HG02884 (cell line): ENCODE data around the gene PTPRE.
A peak's percentile ranks its signal among the peaks of the same experiment; 100 is the strongest.

Experiments used
- ATAC-seq: cut with Tn5 transposase; IDR thresholded peaks from one replicate; pipeline ENCODE4 v1.9.1; 2021; ENCODE audit warnings: mild to moderate bottlenecking, moderate library complexity; ENCODE audit not compliant: unreplicated experiment

The PTPRE gene

GRCh38 chr10:128068398-128069285 is 161.7 kb downstream of the PTPRE start:
- no peak for ATAC-seq

GRCh38 chr10:128069351-128070051 is 162.6 kb downstream of the PTPRE start:
- ATAC-seq, result peak; percentile 48

GRCh38 chr10:128070161-128070560 is 163.3 kb downstream of the PTPRE start:
- no peak for ATAC-seq

- no peak for ATAC-seq
These were observed 164.0 kb downstream of the PTPRE start for GRCh38 chr10:128070721-128071416.

- ATAC-seq, result no peak
These were observed 164.5 kb downstream of the PTPRE start for GRCh38 chr10:128071417-128071782.

GRCh38 chr10:128072046-128072445 is 165.1 kb downstream of the PTPRE start:
- ATAC-seq, result no peak

- no peak for ATAC-seq
These were observed 166.2 kb downstream of the PTPRE start for GRCh38 chr10:128072941-128073645.

- ATAC-seq, result no peak
These were observed 167.0 kb downstream of the PTPRE start for GRCh38 chr10:128073890-128074289.

- no peak for ATAC-seq
These were observed 167.7 kb downstream of the PTPRE start for GRCh38 chr10:128074589-128074988.

- no peak for ATAC-seq
These were observed 170.4 kb downstream of the PTPRE start for GRCh38 chr10:128077155-128077875.

- no peak for ATAC-seq
These were observed 171.4 kb downstream of the PTPRE start for GRCh38 chr10:128078136-128078969.

- no peak for ATAC-seq
These were observed 173.3 kb downstream of the PTPRE start for GRCh38 chr10:128080231-128080630.

GRCh38 chr10:128080641-128081040 is 173.7 kb downstream of the PTPRE start:
- ATAC-seq, result no peak

GRCh38 chr10:128081222-128081621 is 174.3 kb downstream of the PTPRE start:
- ATAC-seq, result no peak

- ATAC-seq, result no peak
These were observed 174.8 kb downstream of the PTPRE start for GRCh38 chr10:128081720-128082119.

GRCh38 chr10:128083191-128083895 is 176.4 kb downstream of the PTPRE start:
- no peak for ATAC-seq

- ATAC-seq, result no peak
These were observed 177.5 kb downstream of the PTPRE start for GRCh38 chr10:128084364-128084763.

- no peak for ATAC-seq
These were observed 178.1 kb downstream of the PTPRE start for GRCh38 chr10:128084991-128085390.
